ENCODE results near the gene CDC42EP4. TPM values are rescaled to one million over a fixed set of nuclear protein-coding genes. Genes with fewer than 3 reads are reported as not detected.

Gene CDC42EP4
- total RNA-seq, 2 donors from 2014 or later: 38.5 to 49.7 TPM

DNA sequence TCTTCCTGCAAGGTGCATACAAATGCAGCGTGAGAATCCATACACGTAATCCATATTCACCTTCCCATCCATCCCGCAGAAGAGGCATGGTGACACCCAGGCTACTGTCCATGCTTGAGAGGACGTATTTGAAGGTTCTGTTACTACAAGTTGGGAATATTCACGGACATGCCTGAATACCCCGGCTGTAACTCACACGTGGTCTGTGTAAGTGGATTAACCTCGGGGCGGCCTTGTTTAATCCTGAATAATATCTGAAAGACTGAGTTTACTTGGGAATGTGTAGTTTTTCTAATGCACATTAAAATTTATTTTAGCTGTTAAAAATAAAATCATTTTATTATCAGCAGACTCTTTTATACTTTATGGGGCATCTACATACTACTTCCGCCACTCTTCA, 63.3 kb downstream of the CDC42EP4 start:
- Mint-ChIP-seq H3K27me3 (ENCODE audit: insufficient read depth) (peaks cover 5% of the 10 kb centered on the region), H3K36me3 (ENCODE audit: low read depth) (peaks cover 32% of the 10 kb centered on the region), H3K4me1 (peaks cover 23% of the 10 kb centered on the region), H3K9me3 (no peaks in the 10 kb centered on the region), H3K27ac (no peak overlapping the region), H3K4me3 (no peak overlapping the region)
- no peak overlapping the region for H3K9ac ChIP-seq (ENCODE audit: extremely low read depth, low read length, poor library complexity, severe bottlenecking)
- DNase-seq: no peak
- H3K27me3 ChIP-seq (ENCODE audit: control insufficient read depth, insufficient read depth, low read length, poor library complexity, severe bottlenecking): no peaks in the 10 kb centered on the region
- 93 to 94% methylated on average over 6 to 9 of the region's 10 CpGs for WGBS, 2 experiments (ENCODE audit: insufficient coverage in 1 of 2, insufficient read length in 1 of 2)
- no peaks in the 10 kb centered on the region for H3K9me3 ChIP-seq (ENCODE audit: control insufficient read depth, low read length)
- peaks cover 4% of the 10 kb centered on the region for H3K4me1 ChIP-seq (ENCODE audit: control insufficient read depth, insufficient read depth, low read length)
- no peak overlapping the region for H3K27ac ChIP-seq (ENCODE audit: low read depth, low read length)
- TF ChIP-seq, protein P1, sequence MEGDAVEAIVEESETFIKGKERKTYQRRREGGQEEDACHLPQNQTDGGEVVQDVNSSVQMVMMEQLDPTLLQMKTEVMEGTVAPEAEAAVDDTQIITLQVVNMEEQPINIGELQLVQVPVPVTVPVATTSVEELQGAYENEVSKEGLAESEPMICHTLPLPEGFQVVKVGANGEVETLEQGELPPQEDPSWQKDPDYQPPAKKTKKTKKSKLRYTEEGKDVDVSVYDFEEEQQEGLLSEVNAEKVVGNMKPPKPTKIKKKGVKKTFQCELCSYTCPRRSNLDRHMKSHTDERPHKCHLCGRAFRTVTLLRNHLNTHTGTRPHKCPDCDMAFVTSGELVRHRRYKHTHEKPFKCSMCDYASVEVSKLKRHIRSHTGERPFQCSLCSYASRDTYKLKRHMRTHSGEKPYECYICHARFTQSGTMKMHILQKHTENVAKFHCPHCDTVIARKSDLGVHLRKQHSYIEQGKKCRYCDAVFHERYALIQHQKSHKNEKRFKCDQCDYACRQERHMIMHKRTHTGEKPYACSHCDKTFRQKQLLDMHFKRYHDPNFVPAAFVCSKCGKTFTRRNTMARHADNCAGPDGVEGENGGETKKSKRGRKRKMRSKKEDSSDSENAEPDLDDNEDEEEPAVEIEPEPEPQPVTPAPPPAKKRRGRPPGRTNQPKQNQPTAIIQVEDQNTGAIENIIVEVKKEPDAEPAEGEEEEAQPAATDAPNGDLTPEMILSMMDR (conservative IDR thresholded peaks at IDR 0.05): no peak
- no peak overlapping the region for H3K4me3 ChIP-seq (ENCODE audit: low read length)
- H3K36me3 ChIP-seq (ENCODE audit: control insufficient read depth, insufficient read depth, low read length): peaks cover 45% of the 10 kb centered on the region

DNA sequence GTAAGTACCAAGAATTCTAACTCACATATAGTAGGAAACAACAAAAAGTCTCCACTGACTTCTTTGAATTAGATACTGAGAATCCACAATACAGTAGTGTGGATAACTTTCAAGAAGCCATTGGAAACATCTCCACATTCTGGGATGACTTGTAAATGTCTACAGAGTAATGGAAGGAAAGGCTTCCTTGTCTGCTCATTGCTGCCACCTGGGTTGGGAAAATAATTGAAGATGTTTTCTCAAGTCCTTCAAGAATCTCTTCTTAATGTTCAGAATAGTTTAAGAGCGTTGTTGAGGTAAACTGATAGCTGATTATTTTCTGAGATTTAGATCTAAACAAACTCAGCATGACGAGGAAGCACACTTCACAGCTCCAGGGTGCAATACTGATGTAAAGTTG, 64.1 kb downstream of the CDC42EP4 start:
- Histone ChIP-seq H3K27me3 (ENCODE audit: control insufficient read depth, insufficient read depth, low read length, poor library complexity, severe bottlenecking) (no peaks in the 10 kb centered on the region), H3K36me3 (ENCODE audit: control insufficient read depth, insufficient read depth, low read length) (peaks cover 53% of the 10 kb centered on the region), H3K4me1 (ENCODE audit: control insufficient read depth, insufficient read depth, low read length) (peaks cover 3% of the 10 kb centered on the region), H3K4me3 (ENCODE audit: low read length) (no peak overlapping the region), H3K27ac (ENCODE audit: low read depth, low read length) (no peak overlapping the region), H3K9me3 (ENCODE audit: control insufficient read depth, low read length) (no peaks in the 10 kb centered on the region), H3K9ac (ENCODE audit: extremely low read depth, low read length, poor library complexity, severe bottlenecking) (no peak overlapping the region)
- H3K9me3 Mint-ChIP-seq: no peaks in the 10 kb centered on the region
- H3K4me3 Mint-ChIP-seq: no peak overlapping the region
- 98 to 100% methylated on average over 2 of the region's 2 CpGs for WGBS, 2 experiments (ENCODE audit: insufficient coverage in 1 of 2, insufficient read length in 1 of 2)
- DNase-seq: no peak
- TF ChIP-seq, protein P1 (conservative IDR thresholded peaks at IDR 0.05): peak; percentile 52
- H3K27me3 Mint-ChIP-seq (ENCODE audit: insufficient read depth): peaks cover 5% of the 10 kb centered on the region
- H3K36me3 Mint-ChIP-seq (ENCODE audit: low read depth): peaks cover 36% of the 10 kb centered on the region
- peaks cover 22% of the 10 kb centered on the region for H3K4me1 Mint-ChIP-seq
- H3K27ac Mint-ChIP-seq: no peak overlapping the region

DNA sequence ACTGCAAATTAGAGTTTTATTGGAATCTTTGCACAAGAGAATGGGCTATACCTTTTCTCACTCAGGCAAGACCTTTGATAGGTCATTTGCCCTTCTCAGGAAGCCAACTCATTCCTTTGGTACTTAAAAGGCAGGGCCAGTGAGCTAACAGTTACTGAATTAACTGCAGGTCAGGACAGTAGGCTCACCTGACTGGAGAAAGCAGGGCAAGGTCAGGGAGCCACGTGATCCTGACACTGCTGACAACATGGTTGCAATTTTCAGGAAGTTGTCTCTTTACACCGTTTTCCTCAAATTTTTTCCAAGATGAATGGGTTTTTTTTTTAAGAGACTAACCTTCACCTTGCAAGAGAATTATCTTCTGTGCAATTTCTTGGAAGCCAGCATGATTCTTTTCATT, 71.2 kb downstream of the CDC42EP4 start:
- TF ChIP-seq, protein P1 (conservative IDR thresholded peaks at IDR 0.05): no peak
- WGBS, 2 experiments (ENCODE audit: insufficient coverage in 1 of 2, insufficient read length in 1 of 2): 94 to 100% methylated on average over 2 of the region's 2 CpGs
- Histone ChIP-seq H3K36me3 (ENCODE audit: control insufficient read depth, insufficient read depth, low read length) (peaks cover 90% of the 10 kb centered on the region), H3K4me3 (ENCODE audit: low read length) (no peak overlapping the region), H3K27me3 (ENCODE audit: control insufficient read depth, insufficient read depth, low read length, poor library complexity, severe bottlenecking) (no peaks in the 10 kb centered on the region), H3K9ac (ENCODE audit: extremely low read depth, low read length, poor library complexity, severe bottlenecking) (no peak overlapping the region), H3K27ac (ENCODE audit: low read depth, low read length) (no peak overlapping the region), H3K4me1 (ENCODE audit: control insufficient read depth, insufficient read depth, low read length) (no peaks in the 10 kb centered on the region), H3K9me3 (ENCODE audit: control insufficient read depth, low read length) (no peaks in the 10 kb centered on the region)
- H3K36me3 Mint-ChIP-seq (ENCODE audit: low read depth): peaks cover 69% of the 10 kb centered on the region
- no peak overlapping the region for H3K4me3 Mint-ChIP-seq
- peak; percentile 25 for DNase-seq
- peaks cover 9% of the 10 kb centered on the region for H3K4me1 Mint-ChIP-seq
- no peaks in the 10 kb centered on the region for H3K27me3 Mint-ChIP-seq (ENCODE audit: insufficient read depth)
- no peaks in the 10 kb centered on the region for H3K9me3 Mint-ChIP-seq
- no peak overlapping the region for H3K27ac Mint-ChIP-seq
